Lower lobe of right lung (tissue), 2 donors: ENCODE data around the gene CYTH1. TPM values are rescaled to one million over a fixed set of nuclear protein-coding genes. Genes with fewer than 3 reads are reported as not detected.

Experiments
- ATAC-seq, 2 donors: fragments of 200-7000 bp; cut with Tn5 transposase; one replicate each; pipeline ENCODE4 v1.9.1; 2020 to 2022; ENCODE audit warnings: mild to moderate bottlenecking in 2 of 2, moderate library complexity in 2 of 2
- DNase-seq: peaks from one replicate; pipeline ENCODE4 v3.0.0-alpha.2; 2020
- H3K27ac ChIP-seq: fragments of 200-600 bp; one replicate; pipeline ENCODE4 v1.8.0; 2022
- H3K27me3 ChIP-seq: fragments of 200-600 bp; one replicate; pipeline ENCODE4 v1.8.0; 2022; ENCODE audit warnings: low read depth
- H3K36me3 ChIP-seq: fragments of 200-600 bp; one replicate; pipeline ENCODE4 v1.8.0; 2022; ENCODE audit warnings: mild to moderate bottlenecking
- H3K4me1 ChIP-seq: fragments of 200-600 bp; one replicate; pipeline ENCODE4 v1.8.0; 2022
- H3K4me3 ChIP-seq: fragments of 200-600 bp; one replicate; pipeline ENCODE4 v1.8.0; 2022; ENCODE audit warnings: mild to moderate bottlenecking
- H3K9me3 ChIP-seq: fragments of 200-600 bp; one replicate; pipeline ENCODE4 v1.8.0; 2022
- CTCF ChIP-seq: fragments of 200-600 bp; IDR thresholded peaks from one replicate; pipeline ENCODE4 v1.8.0; 2022; ENCODE audit warnings: antibody characterized with exemption, mild to moderate bottlenecking
- intact Hi-C: fragments of 100-400 bp; cut with DNase I; formaldehyde crosslinking; loops from one replicate; pipeline ENCODE4 v1.11.0; 2022
- total RNA-seq: library from RNA; stranded (reverse); fragmentation: NEBNext Ultra II Directional; extraction: Animal tissue kit (Norgen Biotek cat#: 25700); gene quantifications from one replicate; pipeline ENCODE4 v1.2.1, GENCODE V29; 2021
- donor health status: DM: no; HTN: yes; CAD: no; lungs with severe emphysema.

CYTH1 gene
- total RNA-seq, 1 donor from 2014 or later: 110 TPM

- Histone ChIP-seq H3K36me3 (no peaks in the 10 kb centered on the region), H3K9me3 (peaks cover 5% of the 10 kb centered on the region), H3K4me3 (no peak overlapping the region), H3K27ac (no peak overlapping the region), H3K4me1 (peaks cover 15% of the 10 kb centered on the region), H3K27me3 (no peaks in the 10 kb centered on the region)
- intact Hi-C loops: no loop called here
- ATAC-seq: no peak
- no peak for TF ChIP-seq CTCF
- no peak for DNase-seq
These were observed 137.8 kb downstream of the CYTH1 start for GRCh38 chr17:78644224-78644623.

- Histone ChIP-seq H3K9me3 (no peaks in the 10 kb centered on the region), H3K4me3 (no peak overlapping the region), H3K27ac (no peak overlapping the region), H3K4me1 (peaks cover 15% of the 10 kb centered on the region), H3K36me3 (no peaks in the 10 kb centered on the region), H3K27me3 (no peaks in the 10 kb centered on the region)
- DNase-seq: no peak
- intact Hi-C loops: no loop called here
- no peak for ATAC-seq
- no peak for TF ChIP-seq CTCF
These were observed 138.7 kb downstream of the CYTH1 start for GRCh38 chr17:78643326-78643725.

GRCh38 chr17:78642707-78643106 lies 139.4 kb downstream of the CYTH1 start:
- no peaks in the 10 kb centered on the region for H3K36me3 ChIP-seq
- no peak for DNase-seq
- H3K4me3 ChIP-seq: no peak overlapping the region
- no peak overlapping the region for H3K27ac ChIP-seq
- H3K4me1 ChIP-seq: peaks cover 15% of the 10 kb centered on the region
- H3K27me3 ChIP-seq: no peaks in the 10 kb centered on the region
- TF ChIP-seq CTCF: no peak
- no peak for ATAC-seq
- H3K9me3 ChIP-seq: no peaks in the 10 kb centered on the region
- intact Hi-C loops: no loop called here

- no peaks in the 10 kb centered on the region for H3K9me3 ChIP-seq
- H3K27ac ChIP-seq: no peak overlapping the region
- intact Hi-C loops: no loop called here
- no peak overlapping the region for H3K4me3 ChIP-seq
- H3K4me1 ChIP-seq: peaks cover 15% of the 10 kb centered on the region
- ATAC-seq (no peak), DNase-seq (no peak)
- H3K36me3 ChIP-seq: no peaks in the 10 kb centered on the region
- no peak for TF ChIP-seq CTCF
- H3K27me3 ChIP-seq: no peaks in the 10 kb centered on the region
These were observed 140.4 kb downstream of the CYTH1 start for GRCh38 chr17:78641666-78642065.

GRCh38 chr17:78641243-78641642 lies 140.8 kb downstream of the CYTH1 start:
- Histone ChIP-seq H3K9me3 (no peaks in the 10 kb centered on the region), H3K4me3 (no peak overlapping the region), H3K27me3 (no peaks in the 10 kb centered on the region), H3K36me3 (no peaks in the 10 kb centered on the region), H3K4me1 (peaks cover 13% of the 10 kb centered on the region), H3K27ac (no peak overlapping the region)
- intact Hi-C loops: no loop called here
- ATAC-seq (no peak), DNase-seq (no peak)
- no peak for TF ChIP-seq CTCF

- no peak overlapping the region for H3K27ac ChIP-seq
- intact Hi-C loops: no loop called here
- TF ChIP-seq CTCF: no peak
These were observed 141.4 kb downstream of the CYTH1 start for GRCh38 chr17:78640700-78641099.

More at GRCh38 chr17:78640700-78641099, 141.4 kb downstream of the CYTH1 start:
- no peak overlapping the region for H3K4me3 ChIP-seq
- no peaks in the 10 kb centered on the region for H3K36me3 ChIP-seq
- H3K4me1 ChIP-seq: peaks cover 8% of the 10 kb centered on the region
- DNase-seq: no peak
- H3K27me3 ChIP-seq: no peaks in the 10 kb centered on the region
- no peaks in the 10 kb centered on the region for H3K9me3 ChIP-seq
- ATAC-seq: no peak
